Natural killer cell treated with Interleukin-12 subunit alpha and Interleukin-12 subunit beta and Interleukin-15 and Interleukin-18, amount 100 ng/mL, for 72 hours (primary cell): Measurements from ENCODE around the gene CCDC57. TPM values are rescaled to one million over a fixed set of nuclear protein-coding genes. Genes with fewer than 3 reads are reported as not detected.

Source experiments
- ATAC-seq, 2 donors: fragments of 150-1000 bp; cut with Tn5 transposase in 1 of 2; sonication (Bioruptor Pico), chemical (Tn5 transposase) in 1 of 2; 2 replicates each; pipeline ENCODE4 v1.10.0; 2021
- DNase-seq: peaks from one replicate; pipeline ENCODE4 v3.0.0; 2022; ENCODE audit warnings: low spot score
- H3K27ac Mint-ChIP-seq, 2 donors: 1 replicate in 1 of 2; 2 replicates in 1 of 2; pipeline ENCODE4 v1.8.0; 2022; ENCODE audit warnings: mixed read lengths in 2 of 2, mild to moderate bottlenecking in 1 of 2, moderate library complexity in 1 of 2
- H3K27me3 Mint-ChIP-seq, 2 donors: 1 replicate in 1 of 2; 2 replicates in 1 of 2; pipeline ENCODE4 v1.8.0; 2022; ENCODE audit warnings: mixed read lengths in 2 of 2
- H3K36me3 Mint-ChIP-seq: one replicate; pipeline ENCODE4 v1.8.0; 2022; ENCODE audit warnings: mixed read lengths
- H3K4me1 Mint-ChIP-seq, 2 donors: 1 replicate in 1 of 2; 2 replicates in 1 of 2; pipeline ENCODE4 v1.8.0; 2022; ENCODE audit warnings: low read depth in 2 of 2, mixed read lengths in 2 of 2, mild to moderate bottlenecking in 1 of 2
- H3K4me3 Mint-ChIP-seq: one replicate; pipeline ENCODE4 v1.8.0; 2022; ENCODE audit warnings: mixed read lengths
- H3K9me3 Mint-ChIP-seq: 2 replicates; pipeline ENCODE4 v1.8.0; 2022; ENCODE audit warnings: mixed read lengths
- total RNA-seq, 2 donors: library from RNA; stranded (reverse); gene quantifications; one replicate each; pipeline ENCODE4 v1.2.3, GENCODE V29; 2022

CCDC57 gene
- total RNA-seq, 2 donors from 2014 or later = 34.0 to 82.2 TPM

- H3K27me3 Mint-ChIP-seq = no peaks in the 10 kb centered on the region
- no peaks in the 10 kb centered on the region for H3K4me1 Mint-ChIP-seq
- H3K9me3 Mint-ChIP-seq = no peaks in the 10 kb centered on the region
- no peak overlapping the region for H3K4me3 Mint-ChIP-seq
- no peak overlapping the region for H3K27ac Mint-ChIP-seq
- no peak for ATAC-seq
- no peak for DNase-seq
- H3K36me3 Mint-ChIP-seq = no peaks in the 10 kb centered on the region
Measured at GRCh38 chr17:82080789-82081464, 131.7 kb downstream of the CCDC57 start.

GRCh38 chr17:82080048-82080788 is 132.4 kb downstream of the CCDC57 start:
- no peak for DNase-seq
- H3K27me3 Mint-ChIP-seq = no peaks in the 10 kb centered on the region

DNA sequence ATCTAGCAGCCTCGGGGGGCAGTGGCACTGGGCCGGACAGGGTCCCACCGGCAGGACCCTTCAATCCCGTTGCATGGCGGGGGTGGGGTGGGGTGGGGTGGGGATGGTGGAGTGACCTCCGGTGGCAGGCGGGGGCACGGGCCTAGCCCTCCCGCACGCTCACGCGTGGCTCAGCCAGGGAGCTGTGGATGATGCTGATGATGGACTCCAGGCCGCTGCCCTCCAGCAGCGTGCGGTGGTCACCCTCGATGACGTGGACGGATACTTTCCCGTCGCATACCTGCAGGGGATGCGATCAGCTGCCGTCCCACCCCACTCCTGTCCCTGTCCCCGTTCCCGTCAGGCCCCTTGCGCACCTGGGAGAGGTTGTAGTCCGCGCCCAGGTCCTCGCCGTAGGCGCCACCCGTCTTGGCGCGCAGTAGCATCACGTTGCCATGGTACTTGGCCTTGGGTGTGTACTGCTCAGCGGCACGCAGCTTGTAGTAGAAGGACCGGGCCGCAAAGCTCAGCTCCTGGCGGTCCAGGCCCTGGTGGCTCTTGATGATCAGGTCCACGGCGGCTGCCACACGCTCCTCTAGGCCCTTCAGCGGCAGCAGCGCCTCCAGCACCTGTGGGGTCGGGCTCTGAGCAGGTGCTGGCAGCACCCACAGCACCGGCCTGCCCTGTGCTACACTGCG is 133.5 kb downstream of the CCDC57 start:
- H3K27me3 Mint-ChIP-seq = no peaks in the 10 kb centered on the region
- DNase-seq (no peak), ATAC-seq (no peak)
- no peak overlapping the region for H3K4me3 Mint-ChIP-seq
- H3K36me3 Mint-ChIP-seq = no peaks in the 10 kb centered on the region
- H3K4me1 Mint-ChIP-seq = no peaks in the 10 kb centered on the region
- no peak overlapping the region for H3K27ac Mint-ChIP-seq
- H3K9me3 Mint-ChIP-seq = no peaks in the 10 kb centered on the region

More at GRCh38 chr17:82080048-82080788, 132.4 kb downstream of the CCDC57 start:
- Mint-ChIP-seq H3K4me3 (no peak overlapping the region), H3K9me3 (no peaks in the 10 kb centered on the region), H3K4me1 (no peaks in the 10 kb centered on the region), H3K36me3 (no peaks in the 10 kb centered on the region), H3K27ac (no peak overlapping the region)
- ATAC-seq = no peak

GRCh38 chr17:82078433-82078832 is 134.2 kb downstream of the CCDC57 start:
- DNase-seq = no peak
- Mint-ChIP-seq H3K4me3 (no peak overlapping the region), H3K27ac (no peak overlapping the region), H3K27me3 (no peaks in the 10 kb centered on the region), H3K4me1 (no peaks in the 10 kb centered on the region), H3K9me3 (no peaks in the 10 kb centered on the region), H3K36me3 (no peaks in the 10 kb centered on the region)
- ATAC-seq = no peak

DNA sequence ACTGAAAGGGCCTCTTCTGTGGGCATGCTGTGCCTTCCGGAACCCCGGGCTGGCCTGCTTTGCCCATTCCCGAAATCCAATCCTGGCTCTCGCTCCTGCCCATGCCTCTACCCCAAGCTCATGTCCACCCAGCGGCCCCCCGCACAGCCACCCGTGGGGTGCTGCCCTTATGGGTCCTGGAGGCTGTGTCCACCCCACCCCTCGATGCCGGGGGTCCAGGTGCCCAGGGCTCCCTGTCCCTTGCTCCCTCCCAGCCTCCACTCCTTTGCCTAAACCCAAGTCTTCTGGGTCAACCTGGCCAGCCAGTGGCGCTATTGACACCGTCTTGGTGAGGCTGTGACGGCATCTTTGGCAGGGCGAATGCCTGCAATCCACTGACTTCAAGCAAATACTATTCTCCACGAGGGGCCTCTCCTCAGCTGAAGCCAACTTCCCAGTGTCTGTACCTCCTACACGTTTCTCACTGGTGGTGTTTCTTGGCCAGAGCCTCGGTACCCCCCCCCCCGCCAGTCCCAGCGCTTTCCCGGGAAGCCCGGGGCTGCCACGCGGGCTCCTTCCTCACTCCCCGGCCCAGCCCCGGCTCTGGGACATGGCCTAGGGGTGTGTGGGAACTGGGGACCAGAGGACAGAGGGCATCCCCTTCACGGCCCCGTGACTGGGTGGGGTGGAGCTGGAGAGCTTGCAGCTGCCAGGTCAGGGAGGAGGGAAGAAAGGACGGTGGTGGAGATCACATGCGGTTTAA is 134.9 kb downstream of the CCDC57 start:
- no peaks in the 10 kb centered on the region for H3K36me3 Mint-ChIP-seq
- H3K4me1 Mint-ChIP-seq = no peaks in the 10 kb centered on the region
- H3K27me3 Mint-ChIP-seq = no peaks in the 10 kb centered on the region
- no peak for DNase-seq
- H3K4me3 Mint-ChIP-seq = no peak overlapping the region
- no peak for ATAC-seq
- no peak overlapping the region for H3K27ac Mint-ChIP-seq
- H3K9me3 Mint-ChIP-seq = no peaks in the 10 kb centered on the region

GRCh38 chr17:82076785-82077591 is 135.7 kb downstream of the CCDC57 start:
- Mint-ChIP-seq H3K27ac (no peak overlapping the region), H3K36me3 (no peaks in the 10 kb centered on the region), H3K27me3 (no peaks in the 10 kb centered on the region), H3K4me3 (no peak overlapping the region), H3K9me3 (no peaks in the 10 kb centered on the region), H3K4me1 (no peaks in the 10 kb centered on the region)
- ATAC-seq (peak in 1 of 2 donors; percentile 44), DNase-seq (no peak)

DNA sequence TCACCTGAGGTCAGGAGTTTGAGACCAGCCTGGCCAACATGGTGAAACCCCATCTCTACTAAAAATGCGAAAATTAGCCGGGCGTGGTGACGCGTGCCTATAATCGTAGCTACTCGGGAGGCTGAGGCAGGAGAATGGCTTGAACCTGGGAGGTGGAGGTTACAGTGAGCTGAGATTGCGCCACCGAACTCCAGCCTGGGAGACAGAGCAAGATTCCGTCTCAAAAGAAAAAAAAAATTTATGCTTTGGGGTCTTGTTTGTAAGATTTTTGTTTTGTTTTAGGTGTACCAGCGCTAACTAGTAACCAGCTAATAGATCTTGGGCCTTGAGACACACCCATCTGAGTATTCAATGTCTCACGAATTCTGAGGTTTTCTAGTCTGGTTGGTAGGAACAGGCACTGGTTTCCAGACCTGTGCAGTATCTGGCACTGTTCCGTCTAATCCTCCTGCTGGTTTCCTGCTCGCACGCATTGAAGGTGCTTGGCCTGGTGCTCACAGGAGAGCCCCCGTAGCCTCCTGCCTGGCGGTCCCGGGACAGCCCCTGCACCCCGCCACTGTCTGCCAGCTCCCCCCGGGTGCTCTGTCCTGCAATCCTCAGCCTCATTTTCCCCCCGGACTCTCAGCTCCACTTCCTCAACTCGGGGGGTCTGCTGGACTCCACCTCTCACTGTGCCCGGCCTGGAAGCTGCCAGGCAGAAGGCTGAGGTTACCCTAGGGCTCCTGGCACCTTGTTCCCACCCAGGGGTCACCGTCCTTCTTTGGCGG is 136.4 kb downstream of the CCDC57 start:
- Mint-ChIP-seq H3K27me3 (no peaks in the 10 kb centered on the region), H3K9me3 (no peaks in the 10 kb centered on the region), H3K27ac (no peak overlapping the region), H3K36me3 (no peaks in the 10 kb centered on the region), H3K4me1 (no peaks in the 10 kb centered on the region), H3K4me3 (no peak overlapping the region)
- ATAC-seq (peak in 1 of 2 donors; percentile 2), DNase-seq (no peak)

GRCh38 chr17:82073446-82073845 is 139.2 kb downstream of the CCDC57 start:
- ATAC-seq (no peak), DNase-seq (no peak)
- H3K9me3 Mint-ChIP-seq = no peaks in the 10 kb centered on the region
- no peak overlapping the region for H3K27ac Mint-ChIP-seq
- no peaks in the 10 kb centered on the region for H3K27me3 Mint-ChIP-seq
- no peaks in the 10 kb centered on the region for H3K36me3 Mint-ChIP-seq
- H3K4me3 Mint-ChIP-seq = no peak overlapping the region
- H3K4me1 Mint-ChIP-seq = no peaks in the 10 kb centered on the region

DNA sequence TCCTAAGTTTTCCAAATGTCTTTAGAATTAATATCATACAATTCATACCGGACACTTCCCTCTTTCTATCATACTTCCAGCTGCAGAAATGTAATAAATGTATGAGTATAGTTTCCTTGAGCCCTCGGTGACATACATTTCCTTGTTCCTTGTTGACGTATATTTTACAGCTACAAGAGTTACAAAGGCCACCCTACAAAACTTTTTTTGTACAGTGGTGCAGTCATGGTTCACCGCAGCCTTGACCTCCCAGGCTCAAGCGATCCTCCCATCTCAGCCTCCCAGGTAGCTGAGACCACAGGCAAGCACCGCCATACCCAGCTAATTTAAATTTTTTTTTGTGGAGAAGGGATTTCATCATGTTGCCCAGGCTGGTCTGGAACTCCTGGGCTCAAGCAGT is 139.8 kb downstream of the CCDC57 start:
- H3K4me1 Mint-ChIP-seq = no peaks in the 10 kb centered on the region
- no peak for ATAC-seq
- no peak overlapping the region for H3K4me3 Mint-ChIP-seq
- no peaks in the 10 kb centered on the region for H3K27me3 Mint-ChIP-seq
- H3K9me3 Mint-ChIP-seq = no peaks in the 10 kb centered on the region
- DNase-seq = no peak
- no peaks in the 10 kb centered on the region for H3K36me3 Mint-ChIP-seq
- no peak overlapping the region for H3K27ac Mint-ChIP-seq

- DNase-seq = no peak
- no peak for ATAC-seq
- H3K27ac Mint-ChIP-seq = no peak overlapping the region
- peaks cover 0 to 6% of the 10 kb centered on the region in 2 donors for H3K4me1 Mint-ChIP-seq
- no peak overlapping the region for H3K4me3 Mint-ChIP-seq
- no peaks in the 10 kb centered on the region for H3K9me3 Mint-ChIP-seq
- H3K36me3 Mint-ChIP-seq = no peaks in the 10 kb centered on the region
- H3K27me3 Mint-ChIP-seq = no peaks in the 10 kb centered on the region
Measured at GRCh38 chr17:82070611-82071010, 142.0 kb downstream of the CCDC57 start.

DNA sequence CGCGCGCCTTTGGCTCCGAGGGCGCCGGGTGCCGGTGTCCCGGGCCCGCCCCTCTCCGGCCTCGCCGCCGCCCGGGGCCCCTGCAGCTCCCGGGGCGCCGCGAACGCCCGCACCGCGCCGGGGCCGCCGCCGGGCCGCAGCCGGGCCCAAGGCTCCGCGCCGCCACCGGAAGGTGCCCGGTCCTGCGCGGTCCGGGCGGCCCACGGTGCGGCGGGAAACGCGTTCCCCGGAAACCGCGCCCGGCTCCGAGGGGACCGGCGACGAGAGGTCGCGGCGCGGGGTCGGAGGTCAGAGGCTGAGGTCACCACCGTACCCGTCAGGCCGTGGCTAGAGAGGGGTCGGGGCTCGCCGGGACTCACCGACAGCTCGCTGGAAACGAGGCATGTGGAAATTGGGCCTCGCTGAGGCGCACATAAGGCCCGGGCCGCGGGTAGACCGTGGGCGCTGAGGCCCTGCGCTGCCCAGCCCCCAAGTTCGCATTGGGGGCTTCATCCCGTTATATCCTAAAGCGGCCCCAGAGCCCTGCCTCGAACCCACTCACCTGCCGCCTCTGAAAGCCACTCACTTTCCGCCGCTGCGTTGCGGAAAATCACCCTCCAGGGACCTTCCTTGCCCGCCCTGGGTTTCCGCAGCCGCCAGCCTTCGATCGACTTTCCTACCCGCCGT is 146.9 kb downstream of the CCDC57 start, which contains the start of gene DUS1L:
DUS1L (minus strand) TSS at position 167 of the 666 bp plus-strand sequence. CDS start 745 bp downstream, outside the sequence.
- Mint-ChIP-seq H3K27ac (peak within 1 kb of the TSS; percentile 75 to 89), H3K4me3 (peak within 1 kb of the TSS; percentile 82), H3K4me1 (peaks cover 0 to 6% of the 10 kb centered on the region in 2 donors), H3K27me3 (no peaks in the 10 kb centered on the region), H3K9me3 (no peaks in the 10 kb centered on the region), H3K36me3 (no peaks in the 10 kb centered on the region)
- DNase-seq (peak; percentile 81), ATAC-seq (peak; percentile 93 to 94)

DNA sequence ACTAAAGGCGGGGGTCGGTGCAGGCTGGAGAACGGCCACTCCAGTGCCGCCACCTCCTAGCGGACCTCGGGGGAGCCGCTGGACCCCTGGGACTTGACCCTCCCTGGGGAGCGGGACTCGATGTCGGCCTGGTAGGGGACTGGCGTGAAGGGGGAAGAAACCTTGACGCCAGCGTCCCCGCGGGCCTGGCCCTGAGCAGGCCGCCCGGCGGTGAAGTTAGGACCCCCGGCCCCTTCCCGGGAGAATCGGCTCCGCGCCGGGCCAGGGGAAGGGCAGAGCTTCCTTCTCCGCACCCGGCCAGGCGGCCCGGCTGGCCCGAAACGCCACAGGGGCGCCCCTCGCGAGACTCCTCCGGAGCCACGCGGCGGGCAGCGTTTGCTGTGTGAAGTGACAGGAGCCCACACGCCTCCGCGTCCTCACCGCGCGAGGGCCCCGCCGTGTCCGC is 147.4 kb downstream of the CCDC57 start:
- DNase-seq (no peak), ATAC-seq (peak; percentile 63 to 73)
- peak overlapping the region; percentile 51 for H3K4me3 Mint-ChIP-seq
- H3K36me3 Mint-ChIP-seq = no peaks in the 10 kb centered on the region
- H3K27ac Mint-ChIP-seq = no peak overlapping the region
- no peaks in the 10 kb centered on the region for H3K27me3 Mint-ChIP-seq
- H3K9me3 Mint-ChIP-seq = no peaks in the 10 kb centered on the region
- H3K4me1 Mint-ChIP-seq = peaks cover 0 to 7% of the 10 kb centered on the region in 2 donors
